HepG2 (cell line): ENCODE results near the gene TNXB. TPM values are rescaled to one million over a fixed set of nuclear protein-coding genes. Genes with fewer than 3 reads are reported as not detected.

ENCODE experiments used
- CENPBD1 ChIP-seq: sonication (generic); formaldehyde crosslinking; IDR thresholded peaks from 2 replicates; pipeline ENCODE4 v1.8.0; 2022; ENCODE audit warnings: missing genetic modification reagents, low read depth, mild to moderate bottlenecking, borderline replicate concordance
- DPF2 ChIP-seq: sonication (generic); formaldehyde crosslinking; IDR thresholded peaks from 2 replicates; pipeline ENCODE4 v1.4.0; 2020; ENCODE audit warnings: mild to moderate bottlenecking, low read depth, missing genetic modification reagents, borderline replicate concordance
- GPBP1L1 ChIP-seq: sonication (generic); formaldehyde crosslinking; IDR thresholded peaks from 2 replicates; pipeline ENCODE4 v1.5.0; 2020; ENCODE audit warnings: mild to moderate bottlenecking, missing genetic modification reagents
- MAFG ChIP-seq: sonication (generic); formaldehyde crosslinking; IDR thresholded peaks from 2 replicates; pipeline ENCODE4 v1.5.1; 2020; ENCODE audit warnings: mild to moderate bottlenecking, missing genetic modification reagents
- MAX ChIP-seq: IDR thresholded peaks from 2 replicates; pipeline ENCODE4 v1.6.1; 2012; ENCODE audit warnings: inconsistent platforms
- MEIS2 ChIP-seq: sonication (generic); formaldehyde crosslinking; IDR thresholded peaks from 2 replicates; pipeline ENCODE4 v1.9.0; 2021; ENCODE audit warnings: mild to moderate bottlenecking, missing genetic modification reagents
- NFYB ChIP-seq: sonication (generic); formaldehyde crosslinking; IDR thresholded peaks from 2 replicates; pipeline ENCODE4 v1.4.0; 2020; ENCODE audit warnings: missing genetic modification reagents
- PATZ1 ChIP-seq: sonication (generic); formaldehyde crosslinking; IDR thresholded peaks from 2 replicates; pipeline ENCODE4 v1.4.0; 2020; ENCODE audit warnings: missing genetic modification reagents
- RBM39 ChIP-seq: fragments of 200-400 bp; formaldehyde crosslinking; IDR thresholded peaks from one replicate; pipeline ENCODE4 v1.6.1; 2018; ENCODE audit warnings: antibody characterized with exemption, mild to moderate bottlenecking, low read depth, low read length; ENCODE audit not compliant: poor library complexity, severe bottlenecking
- TMF1 ChIP-seq: sonication (generic); formaldehyde crosslinking; IDR thresholded peaks from 2 replicates; pipeline ENCODE4 v1.8.1; 2022; ENCODE audit warnings: low read depth, missing genetic modification reagents
- TSC22D2 ChIP-seq: sonication (generic); formaldehyde crosslinking; IDR thresholded peaks from 2 replicates; pipeline ENCODE4 v1.5.1; 2020; ENCODE audit warnings: missing genetic modification reagents, mild to moderate bottlenecking, borderline replicate concordance
- WIZ ChIP-seq: sonication (generic); formaldehyde crosslinking; IDR thresholded peaks from 2 replicates; pipeline ENCODE4 v1.5.1; 2020; ENCODE audit warnings: mild to moderate bottlenecking, missing genetic modification reagents
- ZBTB7A ChIP-seq: sonication (generic); formaldehyde crosslinking; IDR thresholded peaks from 2 replicates; pipeline ENCODE4 v1.8.0; 2022; ENCODE audit warnings: mild to moderate bottlenecking, missing genetic modification reagents
- ZIK1 ChIP-seq: sonication (generic); formaldehyde crosslinking; IDR thresholded peaks from 2 replicates; pipeline ENCODE4 v1.5.0; 2020; ENCODE audit warnings: mild to moderate bottlenecking, low read depth, missing genetic modification reagents, borderline replicate concordance
- ZNF12 ChIP-seq: sonication (generic); formaldehyde crosslinking; IDR thresholded peaks from 2 replicates; pipeline ENCODE4 v1.5.0; 2020; ENCODE audit warnings: missing genetic modification reagents
- ZNF160 ChIP-seq: sonication (generic); formaldehyde crosslinking; IDR thresholded peaks from 2 replicates; pipeline ENCODE4 v1.8.0; 2022; ENCODE audit warnings: mild to moderate bottlenecking, inconsistent platforms, missing genetic modification reagents
- ZNF253 ChIP-seq: sonication (generic); formaldehyde crosslinking; IDR thresholded peaks from 2 replicates; pipeline ENCODE4 v1.8.0; 2022; ENCODE audit warnings: mild to moderate bottlenecking, missing genetic modification reagents, borderline replicate concordance
- ZNF263 ChIP-seq: sonication (generic); formaldehyde crosslinking; IDR thresholded peaks from 2 replicates; pipeline ENCODE4 v1.4.0; 2020; ENCODE audit warnings: missing genetic modification reagents
- ZNF335 ChIP-seq: sonication (generic); formaldehyde crosslinking; IDR thresholded peaks from 2 replicates; pipeline ENCODE4 v1.4.0; 2020; ENCODE audit warnings: missing genetic modification reagents
- ZNF564 ChIP-seq: sonication (generic); formaldehyde crosslinking; IDR thresholded peaks from 2 replicates; pipeline ENCODE4 v1.8.1; 2023; ENCODE audit warnings: mild to moderate bottlenecking, missing genetic modification reagents
- ZNF577 ChIP-seq: sonication (generic); formaldehyde crosslinking; IDR thresholded peaks from 2 replicates; pipeline ENCODE4 v1.4.0; 2020; ENCODE audit warnings: mild to moderate bottlenecking, low read depth, missing genetic modification reagents, borderline replicate concordance
- ZNF607 ChIP-seq: sonication (generic); formaldehyde crosslinking; IDR thresholded peaks from 2 replicates; pipeline ENCODE4 v1.5.1; 2020; ENCODE audit warnings: missing genetic modification reagents, mild to moderate bottlenecking, borderline replicate concordance
- ZNF652 ChIP-seq: IDR thresholded peaks from 2 replicates; pipeline ENCODE4 v1.6.1; 2016; ENCODE audit warnings: low read depth, borderline replicate concordance
- ZNF704 ChIP-seq: sonication (generic); formaldehyde crosslinking; IDR thresholded peaks from 2 replicates; pipeline ENCODE4 v1.8.1; 2023; ENCODE audit warnings: mild to moderate bottlenecking, inconsistent platforms, moderate library complexity, missing genetic modification reagents, borderline replicate concordance
- ZSCAN22 ChIP-seq: sonication (generic); formaldehyde crosslinking; IDR thresholded peaks from 2 replicates; pipeline ENCODE4 v1.4.0; 2020; ENCODE audit warnings: mild to moderate bottlenecking, missing genetic modification reagents
- polyA plus RNA-seq, 8 experiments: library from polyadenylated mRNA; depleted of rRNA in 3 of 8; stranded (reverse) in 7 of 8; unstranded in 1 of 8; fragments of >200 nt; fragmentation: Illumina TruSeq in 4 of 8; extraction: Trizol in 4 of 8; gene quantifications; 2 replicates each; pipeline versions ENCODE4 v1.2.1 to v1.2.3, GENCODE V29; 2011 to 2016; ENCODE audit warnings: low read depth in 4 of 8, missing spikeins in 1 of 8, mixed read lengths in 1 of 8; ENCODE audit not compliant: insufficient read depth in 1 of 8
- total RNA-seq, 5 experiments: library from RNA; depleted of rRNA; stranded (reverse); fragments of >200 nt; fragmentation: Illumina TruSeq; extraction: Trizol; gene quantifications; 2 replicates each; pipeline ENCODE4 v1.2.3, GENCODE V29; 2016; ENCODE audit warnings: low read depth in 1 of 5

Gene TNXB
- total and polyA plus RNA-seq, 2 of the 13 experiments (the other 11 are each of a cell fraction or from before 2014, with no cell fraction given) = 1.6 to 2.7 TPM

- TF ChIP-seq GPBP1L1 = no peak
- TF ChIP-seq ZNF160 (CRISPR knock-in tag) = 0 out of 2 replicates have a peak, but pooled peaks have one; percentile 2
- TF ChIP-seq ZBTB7A (CRISPR knock-in tag) = 0 out of 2 replicates have a peak, but pooled peaks have one; percentile 38
- TF ChIP-seq MAX = peak; percentile 11; the same call in 1 of the 2 replicates
- no peak for TF ChIP-seq ZNF12
- no peak for TF ChIP-seq ZSCAN22 (CRISPR knock-in tag)
- TF ChIP-seq WIZ (CRISPR knock-in tag) = 0 out of 2 replicates have a peak, but pooled peaks have one; percentile 2
- TF ChIP-seq ZIK1 (CRISPR knock-in tag) = 0 out of 2 replicates have a peak, but pooled peaks have one; percentile 19
- TF ChIP-seq PATZ1 (CRISPR knock-in tag) = peak; percentile 14; the same call in 1 of the 2 replicates
- TF ChIP-seq CENPBD1 = no peak
- no peak for TF ChIP-seq ZNF253 (CRISPR knock-in tag)
- peak; percentile 32; the same call in 1 of the 2 replicates for TF ChIP-seq MAFG (CRISPR knock-in tag)
- no peak for TF ChIP-seq ZNF704 (CRISPR knock-in tag)
- TF ChIP-seq ZNF607 (CRISPR knock-in tag) = no peak
- TF ChIP-seq ZNF577 (CRISPR knock-in tag) = no peak
- TF ChIP-seq RBM39 = no peak
- no peak for TF ChIP-seq DPF2 (CRISPR knock-in tag)
- TF ChIP-seq MEIS2 = no peak
- no peak for TF ChIP-seq TMF1 (CRISPR knock-in tag)
- TF ChIP-seq ZNF335 (CRISPR knock-in tag) = no peak
- no peak for TF ChIP-seq ZNF652 (CRISPR knock-in tag)
- no peak for TF ChIP-seq ZNF263 (CRISPR knock-in tag)
- TF ChIP-seq ZNF564 = 0 out of 2 replicates have a peak, but pooled peaks have one; percentile 25
- no peak for TF ChIP-seq TSC22D2 (CRISPR knock-in tag)
- TF ChIP-seq NFYB = 0 out of 2 replicates have a peak, but pooled peaks have one; percentile 1
Observed at GRCh38 chr6:32152769-32153563, 43.8 kb upstream of the TNXB start (continued).
